HepG2 (cell line): Measurements from ENCODE around the gene KLF16. TPM values are rescaled to one million over a fixed set of nuclear protein-coding genes. Genes with fewer than 3 reads are reported as not detected.

Experiments
- ADNP ChIP-seq: sonication (generic); formaldehyde crosslinking; IDR thresholded peaks from 2 replicates; pipeline ENCODE4 v1.4.0; 2020; ENCODE audit warnings: missing genetic modification reagents
- AGO2 ChIP-seq: fragments of 200-400 bp; formaldehyde crosslinking; optimal IDR thresholded peaks from 2 replicates; pipeline ENCODE3; 2017; ENCODE audit warnings: mild to moderate bottlenecking, low read depth, low read length, moderate library complexity
- CBX5 ChIP-seq: sonication (generic); formaldehyde crosslinking; IDR thresholded peaks from 2 replicates; pipeline ENCODE4 v1.4.0; 2020; ENCODE audit warnings: missing genetic modification reagents, borderline replicate concordance
- CC2D1A ChIP-seq: sonication (generic); formaldehyde crosslinking; IDR thresholded peaks from 2 replicates; pipeline ENCODE4 v1.8.1; 2023; ENCODE audit warnings: mild to moderate bottlenecking, missing genetic modification reagents
- CREM ChIP-seq, 2 experiments: sonication (generic) in 1 of 2; formaldehyde crosslinking in 1 of 2; IDR thresholded peaks; 2 replicates each; pipeline versions ENCODE4 v1.4.0 to v1.6.1; 2016 to 2020; ENCODE audit warnings: antibody characterized with exemption in 1 of 2, mild to moderate bottlenecking in 1 of 2, missing genetic modification reagents in 1 of 2
- DMAP1 ChIP-seq: IDR thresholded peaks from 2 replicates; pipeline ENCODE4 v1.6.1; 2016
- GABPA ChIP-seq, 2 experiments: IDR thresholded peaks; 2 replicates each; pipeline ENCODE4 v1.6.1; 2011 to 2016; ENCODE audit warnings: low read depth in 2 of 2, low read length in 1 of 2, missing biosample characterization in 1 of 2, missing genetic modification characterization in 1 of 2
- HNF4G ChIP-seq, 2 experiments: sonication (generic) in 1 of 2; formaldehyde crosslinking in 1 of 2; IDR thresholded peaks; 2 replicates each; pipeline versions ENCODE4 v1.4.0 to v1.6.1; 2011 to 2020; ENCODE audit warnings: borderline replicate concordance in 2 of 2, low read depth in 2 of 2, mild to moderate bottlenecking in 2 of 2, low read length in 1 of 2, missing genetic modification reagents in 1 of 2, moderate library complexity in 1 of 2
- KDM5B ChIP-seq: sonication (generic); formaldehyde crosslinking; IDR thresholded peaks from 2 replicates; pipeline ENCODE4 v1.4.0; 2020; ENCODE audit warnings: missing genetic modification reagents, mild to moderate bottlenecking, borderline replicate concordance
- MBNL3 ChIP-seq: fragments of 250-450 bp; sonication (Bioruptor Pico); conservative IDR thresholded peaks from 2 replicates; pipeline ENCODE4 v1.8.0; 2022; ENCODE audit warnings: mild to moderate bottlenecking, inconsistent platforms
- MEIS2 ChIP-seq: sonication (generic); formaldehyde crosslinking; IDR thresholded peaks from 2 replicates; pipeline ENCODE4 v1.9.0; 2021; ENCODE audit warnings: mild to moderate bottlenecking, missing genetic modification reagents
- MTA1 ChIP-seq: sonication (generic); formaldehyde crosslinking; IDR thresholded peaks from 2 replicates; pipeline ENCODE4 v1.4.0; 2020; ENCODE audit warnings: missing genetic modification reagents, mild to moderate bottlenecking, borderline replicate concordance
- MXI1 ChIP-seq: IDR thresholded peaks from 3 replicates; pipeline ENCODE4 v1.6.1; 2012; ENCODE audit warnings: low read depth, low read length, inconsistent platforms, borderline replicate concordance
- PHB2 ChIP-seq: fragments of 450-650 bp; IDR thresholded peaks from 2 replicates; pipeline ENCODE4 v1.6.1; 2018; ENCODE audit not compliant: partially characterized antibody
- SNRNP70 ChIP-seq: fragments of 200-400 bp; formaldehyde crosslinking; IDR thresholded peaks from 2 replicates; pipeline ENCODE4 v1.6.1; 2017; ENCODE audit warnings: mild to moderate bottlenecking, low read depth, low read length, moderate library complexity
- TBX3 ChIP-seq: fragments of 450-650 bp; IDR thresholded peaks from 2 replicates; pipeline ENCODE4 v1.6.1; 2017; ENCODE audit warnings: antibody characterized with exemption, mild to moderate bottlenecking, inconsistent platforms, borderline replicate concordance
- TMF1 ChIP-seq: sonication (generic); formaldehyde crosslinking; IDR thresholded peaks from 2 replicates; pipeline ENCODE4 v1.8.1; 2022; ENCODE audit warnings: low read depth, missing genetic modification reagents
- YEATS4 ChIP-seq: sonication (generic); formaldehyde crosslinking; IDR thresholded peaks from 2 replicates; pipeline ENCODE4 v1.4.0; 2020; ENCODE audit warnings: missing genetic modification reagents, borderline replicate concordance
- ZNF460 ChIP-seq: sonication (generic); formaldehyde crosslinking; IDR thresholded peaks from 2 replicates; pipeline ENCODE4 v1.5.1; 2020; ENCODE audit warnings: missing genetic modification reagents, mild to moderate bottlenecking, borderline replicate concordance
- polyA plus RNA-seq, 8 experiments: library from polyadenylated mRNA; depleted of rRNA in 3 of 8; stranded (reverse) in 7 of 8; unstranded in 1 of 8; fragments of >200 nt; fragmentation: Illumina TruSeq in 4 of 8; extraction: Trizol in 4 of 8; gene quantifications; 2 replicates each; pipeline versions ENCODE4 v1.2.1 to v1.2.3, GENCODE V29; 2011 to 2016; ENCODE audit warnings: low read depth in 4 of 8, missing spikeins in 1 of 8, mixed read lengths in 1 of 8; ENCODE audit not compliant: insufficient read depth in 1 of 8
- total RNA-seq, 5 experiments: library from RNA; depleted of rRNA; stranded (reverse); fragments of >200 nt; fragmentation: Illumina TruSeq; extraction: Trizol; gene quantifications; 2 replicates each; pipeline ENCODE4 v1.2.3, GENCODE V29; 2016; ENCODE audit warnings: low read depth in 1 of 5
- TF ChIP-seq, protein P1 (sequence below): fragments of 450-650 bp; IDR thresholded peaks from 2 replicates; pipeline ENCODE4 v1.6.1; 2017
- TF ChIP-seq, protein P2 (sequence below): IDR thresholded peaks from 2 replicates; pipeline ENCODE4 v1.6.1; 2016; ENCODE audit warnings: control low read depth
- TF ChIP-seq, protein P3 (sequence below): sonication (generic); formaldehyde crosslinking; IDR thresholded peaks from 2 replicates; pipeline ENCODE4 v1.8.1; 2023; ENCODE audit warnings: missing genetic modification reagents, mild to moderate bottlenecking, borderline replicate concordance
- TF ChIP-seq, protein P4 (sequence below): sonication (generic); formaldehyde crosslinking; IDR thresholded peaks from 2 replicates; pipeline ENCODE4 v1.5.1; 2020; ENCODE audit warnings: mild to moderate bottlenecking, missing genetic modification reagents

The KLF16 gene
- total and polyA plus RNA-seq, 2 of the 13 experiments (the other 11 are each of a cell fraction or from before 2014, with no cell fraction given) = 3.5 to 6.7 TPM

DNA sequence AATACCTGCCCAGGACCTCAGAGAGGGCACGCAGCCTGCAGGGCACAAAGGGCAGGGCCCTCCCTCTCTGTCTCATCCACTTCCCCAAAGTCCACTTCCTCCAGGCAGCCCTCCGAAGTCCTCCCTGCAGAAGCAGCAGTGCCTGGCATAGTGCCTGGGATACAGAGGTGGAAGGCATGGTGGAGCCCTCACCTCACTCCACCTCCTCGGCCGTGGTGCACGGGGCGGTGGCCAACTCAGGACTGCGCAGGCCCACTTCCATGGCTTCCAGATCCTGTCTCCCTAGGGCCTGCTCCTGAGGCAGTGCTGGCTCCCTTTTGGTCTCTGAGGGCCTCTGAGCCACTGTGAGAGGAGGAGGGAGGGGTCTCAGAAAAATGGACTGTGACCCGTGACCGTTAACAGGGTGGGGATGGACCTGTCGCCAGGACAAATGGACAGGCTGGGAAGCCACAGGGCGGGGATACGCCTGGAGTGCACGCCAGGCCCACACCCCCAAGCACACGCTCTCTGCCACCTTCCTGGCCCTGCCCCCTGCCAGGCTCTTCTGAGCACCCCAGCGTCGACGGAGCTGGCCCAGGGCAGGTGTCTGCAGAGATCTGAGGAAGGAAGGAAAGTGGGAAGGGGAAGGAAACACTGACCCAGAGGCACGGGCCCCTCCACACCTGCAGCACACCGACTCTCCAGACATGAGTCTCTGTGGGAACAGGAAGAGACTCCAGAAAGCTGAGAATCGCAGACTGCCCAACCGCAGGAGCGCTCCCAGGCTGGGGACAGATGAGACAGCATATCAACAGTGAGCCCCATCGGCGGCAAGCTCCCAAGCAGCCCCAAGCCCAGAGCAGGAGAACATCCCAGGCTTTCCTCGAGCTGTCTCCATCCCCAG lies 23.5 kb downstream of the KLF16 start (continued):
- TF ChIP-seq SNRNP70 = no peak
- TF ChIP-seq TMF1 = peak; percentile 39; the same call in 1 of the 2 replicates
- TF ChIP-seq, protein P1, sequence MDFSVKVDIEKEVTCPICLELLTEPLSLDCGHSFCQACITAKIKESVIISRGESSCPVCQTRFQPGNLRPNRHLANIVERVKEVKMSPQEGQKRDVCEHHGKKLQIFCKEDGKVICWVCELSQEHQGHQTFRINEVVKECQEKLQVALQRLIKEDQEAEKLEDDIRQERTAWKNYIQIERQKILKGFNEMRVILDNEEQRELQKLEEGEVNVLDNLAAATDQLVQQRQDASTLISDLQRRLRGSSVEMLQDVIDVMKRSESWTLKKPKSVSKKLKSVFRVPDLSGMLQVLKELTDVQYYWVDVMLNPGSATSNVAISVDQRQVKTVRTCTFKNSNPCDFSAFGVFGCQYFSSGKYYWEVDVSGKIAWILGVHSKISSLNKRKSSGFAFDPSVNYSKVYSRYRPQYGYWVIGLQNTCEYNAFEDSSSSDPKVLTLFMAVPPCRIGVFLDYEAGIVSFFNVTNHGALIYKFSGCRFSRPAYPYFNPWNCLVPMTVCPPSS = no peak
- no peak for TF ChIP-seq CREM (IDR thresholded peaks at IDR 0.05)
- no peak for TF ChIP-seq CREM (CRISPR knock-in tag; IDR thresholded peaks at IDR 0.05)
- TF ChIP-seq ZNF460 (CRISPR knock-in tag) = no peak
- no peak; the same call in 1 of the 2 replicates for TF ChIP-seq MTA1 (CRISPR knock-in tag)
- no peak for TF ChIP-seq MBNL3 (CRISPR knock-in tag)
- TF ChIP-seq GABPA (IDR thresholded peaks at IDR 0.05; ENCODE audit: low read depth, low read length) = no peak
- no peak for TF ChIP-seq GABPA (CRISPR knock-in tag; IDR thresholded peaks at IDR 0.05; ENCODE audit: low read depth)
- TF ChIP-seq, protein P2, sequence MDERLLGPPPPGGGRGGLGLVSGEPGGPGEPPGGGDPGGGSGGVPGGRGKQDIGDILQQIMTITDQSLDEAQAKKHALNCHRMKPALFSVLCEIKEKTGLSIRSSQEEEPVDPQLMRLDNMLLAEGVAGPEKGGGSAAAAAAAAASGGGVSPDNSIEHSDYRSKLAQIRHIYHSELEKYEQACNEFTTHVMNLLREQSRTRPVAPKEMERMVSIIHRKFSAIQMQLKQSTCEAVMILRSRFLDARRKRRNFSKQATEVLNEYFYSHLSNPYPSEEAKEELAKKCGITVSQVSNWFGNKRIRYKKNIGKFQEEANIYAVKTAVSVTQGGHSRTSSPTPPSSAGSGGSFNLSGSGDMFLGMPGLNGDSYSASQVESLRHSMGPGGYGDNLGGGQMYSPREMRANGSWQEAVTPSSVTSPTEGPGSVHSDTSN = no peak
- TF ChIP-seq MXI1 = peak; percentile 62; the same call in 1 of the 3 replicates
- TF ChIP-seq ADNP = no peak
- TF ChIP-seq KDM5B (CRISPR knock-in tag) = no peak
- TF ChIP-seq HNF4G (IDR thresholded peaks at IDR 0.05; ENCODE audit: borderline replicate concordance, low read depth, low read length) = 0 out of 2 replicates have a peak, but pooled peaks have one; percentile 47
- TF ChIP-seq HNF4G (CRISPR knock-in tag; IDR thresholded peaks at IDR 0.05; ENCODE audit: borderline replicate concordance, low read depth) = 0 out of 2 replicates have a peak, but pooled peaks have one; percentile 20
- TF ChIP-seq DMAP1 (CRISPR knock-in tag) = no peak; the same call in 1 of the 2 replicates
- TF ChIP-seq AGO2 = peak; percentile 53
- no peak for TF ChIP-seq TBX3
- TF ChIP-seq CBX5 (CRISPR knock-in tag) = no peak
- TF ChIP-seq, protein P3, sequence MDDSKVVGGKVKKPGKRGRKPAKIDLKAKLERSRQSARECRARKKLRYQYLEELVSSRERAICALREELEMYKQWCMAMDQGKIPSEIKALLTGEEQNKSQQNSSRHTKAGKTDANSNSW = no peak
- TF ChIP-seq PHB2 = no peak
- TF ChIP-seq CC2D1A = no peak
- TF ChIP-seq, protein P4, sequence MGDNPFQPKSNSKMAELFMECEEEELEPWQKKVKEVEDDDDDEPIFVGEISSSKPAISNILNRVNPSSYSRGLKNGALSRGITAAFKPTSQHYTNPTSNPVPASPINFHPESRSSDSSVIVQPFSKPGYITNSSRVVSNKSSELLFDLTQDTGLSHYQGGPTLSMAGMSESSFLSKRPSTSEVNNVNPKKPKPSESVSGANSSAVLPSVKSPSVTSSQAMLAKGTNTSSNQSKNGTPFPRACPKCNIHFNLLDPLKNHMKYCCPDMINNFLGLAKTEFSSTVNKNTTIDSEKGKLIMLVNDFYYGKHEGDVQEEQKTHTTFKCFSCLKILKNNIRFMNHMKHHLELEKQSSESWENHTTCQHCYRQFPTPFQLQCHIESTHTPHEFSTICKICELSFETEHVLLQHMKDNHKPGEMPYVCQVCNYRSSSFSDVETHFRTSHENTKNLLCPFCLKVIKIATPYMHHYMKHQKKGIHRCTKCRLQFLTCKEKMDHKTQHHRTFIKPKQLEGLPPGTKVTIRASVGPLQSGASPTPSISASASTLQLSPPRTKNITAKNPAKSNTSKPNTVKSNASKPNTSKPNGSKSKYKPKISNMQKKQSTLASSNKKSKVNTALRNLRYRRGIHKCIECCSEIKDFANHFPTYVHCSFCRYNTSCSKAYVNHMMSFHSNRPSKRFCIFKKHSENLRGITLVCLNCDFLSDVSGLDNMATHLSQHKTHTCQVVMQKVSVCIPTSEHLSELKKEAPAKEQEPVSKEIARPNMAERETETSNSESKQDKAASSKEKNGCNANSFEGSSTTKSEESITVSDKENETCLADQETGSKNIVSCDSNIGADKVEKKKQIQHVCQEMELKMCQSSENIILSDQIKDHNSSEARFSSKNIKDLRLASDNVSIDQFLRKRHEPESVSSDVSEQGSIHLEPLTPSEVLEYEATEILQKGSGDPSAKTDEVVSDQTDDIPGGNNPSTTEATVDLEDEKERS (CRISPR knock-in tag) = no peak
- peak; percentile 53; the same call in 1 of the 2 replicates for TF ChIP-seq MEIS2 (CRISPR knock-in tag)
- TF ChIP-seq YEATS4 (CRISPR knock-in tag) = peak; percentile 59; the same call in 1 of the 2 replicates
